H1 (cell line): ENCODE measurements around the gene GPSM3. TPM values are rescaled to one million over a fixed set of nuclear protein-coding genes. Genes with fewer than 3 reads are reported as not detected.

Experiments used
- CTCF ChIA-PET: fragments of 300-600 bp; sonication (Branson Sonifier 250); formaldehyde crosslinking; loops from one replicate; lab custom pipeline; 2021; ENCODE audit not compliant: partially characterized antibody; lab: Charles Lee
- POLR2A ChIA-PET: fragments of 300-600 bp; sonication (Branson Sonifier 250); formaldehyde crosslinking; loops from one replicate; lab custom pipeline; 2021; ENCODE audit warnings: inconsistent platforms; ENCODE audit not compliant: partially characterized antibody; lab: Charles Lee
- DNase-seq, 2 experiments: peaks; one replicate each; pipeline versions ENCODE4 v3.0.0 to v3.0.0-alpha.2; 2010 to 2022; ENCODE audit warnings: low spot score in 2 of 2, low read depth in 1 of 2, mixed read lengths in 1 of 2
- FAIRE-seq: peaks from 2 replicates; lab custom pipeline; 2011; peaks lifted over from hg19 to GRCh38; lab: Jason Lieb, UNC
- H2AFZ ChIP-seq: 2 replicates; pipeline ENCODE4 v1.8.1; 2012; ENCODE audit warnings: low read length, inconsistent platforms
- H2AK5ac ChIP-seq: 2 replicates; pipeline ENCODE4 v1.6.1; 2013; ENCODE audit warnings: low read depth, low read length
- H2BK120ac ChIP-seq: replicated peaks from 2 replicates; pipeline ENCODE3; 2013; ENCODE audit warnings: low read depth, low read length, inconsistent platforms
- H2BK12ac ChIP-seq: 2 replicates; pipeline ENCODE4 v1.6.1; 2013; ENCODE audit warnings: low read depth, low read length
- H2BK15ac ChIP-seq: 2 replicates; pipeline ENCODE4 v1.6.1; 2013; ENCODE audit warnings: low read length
- H2BK20ac ChIP-seq: 2 replicates; pipeline ENCODE4 v1.6.1; 2013; ENCODE audit warnings: low read length
- H2BK5ac ChIP-seq: 2 replicates; pipeline ENCODE4 v1.6.1; 2013; ENCODE audit warnings: low read depth, low read length
- H3K14ac ChIP-seq: 2 replicates; pipeline ENCODE4 v1.6.1; 2013; ENCODE audit warnings: inconsistent platforms; ENCODE audit not compliant: insufficient read length
- H3K18ac ChIP-seq: 2 replicates; pipeline ENCODE4 v1.6.1; 2013; ENCODE audit warnings: low read length; ENCODE audit errors: extremely low read depth
- H3K23ac ChIP-seq: 2 replicates; pipeline ENCODE4 v1.6.1; 2013; ENCODE audit warnings: inconsistent platforms; ENCODE audit not compliant: insufficient read length
- H3K23me2 ChIP-seq: 2 replicates; pipeline ENCODE4 v1.6.1; 2013; ENCODE audit warnings: low read depth, low read length
- H3K27ac ChIP-seq: 2 replicates; pipeline ENCODE4 v1.6.1; 2011; ENCODE audit warnings: low read depth, low read length, inconsistent platforms
- H3K27me3 ChIP-seq, 4 experiments: replicated peaks in 1 of 4; 1 replicate in 1 of 4; 2 replicates in 3 of 4; pipeline versions ENCODE4 v1.6.1 to v1.8.1; 2011 to 2013; ENCODE audit warnings: low read length in 3 of 4, mild to moderate bottlenecking in 3 of 4, inconsistent platforms in 2 of 4, mixed read lengths in 2 of 4, moderate library complexity in 1 of 4; ENCODE audit not compliant: control insufficient read depth in 3 of 4, insufficient read depth in 3 of 4; ENCODE audit errors: extremely low read depth in 1 of 4
- H3K36me3 ChIP-seq, 4 experiments: 2 replicates each; pipeline versions ENCODE4 v1.6.1 to v1.8.1; 2011 to 2013; ENCODE audit warnings: mild to moderate bottlenecking in 4 of 4, low read length in 3 of 4, moderate library complexity in 2 of 4, control low read depth in 1 of 4, inconsistent platforms in 1 of 4; ENCODE audit not compliant: insufficient read depth in 4 of 4, control insufficient read depth in 2 of 4
- H3K4ac ChIP-seq: replicated peaks from 2 replicates; pipeline ENCODE3; 2013; ENCODE audit warnings: low read length, low read depth, mixed read lengths, inconsistent platforms; ENCODE audit not compliant: insufficient read length
- H3K4me1 ChIP-seq, 4 experiments: replicated peaks in 1 of 4; 1 replicate in 1 of 4; 2 replicates in 3 of 4; pipeline versions ENCODE4 v1.6.1 to v1.8.1; 2011 to 2013; ENCODE audit warnings: low read length in 3 of 4, inconsistent platforms in 2 of 4, mixed read lengths in 1 of 4; ENCODE audit not compliant: insufficient read depth in 4 of 4, control insufficient read depth in 3 of 4
- H3K4me2 ChIP-seq, 2 experiments: 2 replicates each; pipeline versions ENCODE4 v1.6.1 to v1.8.1; 2011 to 2013; ENCODE audit warnings: low read depth in 2 of 2, low read length in 2 of 2, control low read depth in 1 of 2, inconsistent platforms in 1 of 2, mild to moderate bottlenecking in 1 of 2; ENCODE audit not compliant: insufficient read depth in 1 of 2
- H3K4me3 ChIP-seq, 4 experiments: fragments of 200-600, 300-600 bp in 1 of 4; sonication (generic), shearing (Covaris generic), sonication (Bioruptor Twin) in 1 of 4; 2 replicates each; pipeline versions ENCODE4 v1.5.1 to v1.8.1; 2011 to 2016; ENCODE audit warnings: low read length in 4 of 4, low read depth in 3 of 4, control low read depth in 2 of 4, inconsistent platforms in 2 of 4, mild to moderate bottlenecking in 2 of 4, mixed read lengths in 1 of 4, moderate library complexity in 1 of 4; ENCODE audit not compliant: insufficient read depth in 2 of 4; ENCODE audit errors: extremely low read depth in 1 of 4
- H3K56ac ChIP-seq: replicated peaks from 2 replicates; pipeline ENCODE3; 2013; ENCODE audit warnings: low read depth, mild to moderate bottlenecking, mixed read lengths, low read length, inconsistent platforms; ENCODE audit not compliant: insufficient read length
- H3K79me1 ChIP-seq: 2 replicates; pipeline ENCODE4 v1.6.1; 2013; ENCODE audit warnings: low read depth, low read length, control low read depth
- H3K79me2 ChIP-seq, 2 experiments: 2 replicates each; pipeline versions ENCODE4 v1.6.1 to v1.8.1; 2012 to 2013; ENCODE audit warnings: low read length in 2 of 2, mild to moderate bottlenecking in 2 of 2, inconsistent platforms in 1 of 2; ENCODE audit not compliant: insufficient read depth in 2 of 2, control insufficient read depth in 1 of 2
- H3K9ac ChIP-seq, 4 experiments: replicated peaks in 1 of 4; 1 replicate in 1 of 4; 2 replicates in 3 of 4; pipeline versions ENCODE4 v1.6.1 to v1.8.1; 2011 to 2013; ENCODE audit warnings: low read depth in 3 of 4, low read length in 3 of 4, control low read depth in 2 of 4, mild to moderate bottlenecking in 2 of 4, moderate library complexity in 2 of 4, inconsistent platforms in 1 of 4; ENCODE audit errors: extremely low read depth in 1 of 4
- H3K9me3 ChIP-seq, 2 experiments: 2 replicates each; pipeline versions ENCODE4 v1.6.1 to v1.8.1; 2012 to 2013; ENCODE audit warnings: mild to moderate bottlenecking in 2 of 2, moderate library complexity in 2 of 2, control low read depth in 1 of 2, inconsistent platforms in 1 of 2, low read depth in 1 of 2, low read length in 1 of 2, mixed read lengths in 1 of 2; ENCODE audit not compliant: insufficient read depth in 2 of 2
- H4K20me1 ChIP-seq, 2 experiments: replicated peaks in 1 of 2; 2 replicates each; pipeline versions ENCODE3 to v1.8.1; 2011 to 2013; ENCODE audit warnings: inconsistent platforms in 2 of 2, low read length in 2 of 2, mild to moderate bottlenecking in 1 of 2; ENCODE audit not compliant: insufficient read depth in 2 of 2, control insufficient read depth in 1 of 2
- H4K5ac ChIP-seq: 2 replicates; pipeline ENCODE4 v1.6.1; 2013; ENCODE audit warnings: low read length, low read depth, mixed read lengths, inconsistent platforms; ENCODE audit not compliant: insufficient read length
- H4K8ac ChIP-seq: 2 replicates; pipeline ENCODE4 v1.8.0; 2013; ENCODE audit warnings: mild to moderate bottlenecking, moderate library complexity, low read length, inconsistent platforms; ENCODE audit not compliant: insufficient read depth; ENCODE audit errors: extremely low read depth
- H4K91ac ChIP-seq: replicated peaks from 2 replicates; pipeline ENCODE3; 2013; ENCODE audit warnings: low read length, mixed read lengths, inconsistent platforms; ENCODE audit not compliant: insufficient read length
- CHD1 ChIP-seq: IDR thresholded peaks from 2 replicates; pipeline ENCODE4 v1.6.1; 2012; ENCODE audit warnings: low read depth, low read length, improper control_type of control experiment
- EZH2 ChIP-seq: fragments of 200-600 bp; sonication (generic); IDR thresholded peaks from 2 replicates; pipeline ENCODE4 v1.7.1; 2012; ENCODE audit warnings: low read depth, mild to moderate bottlenecking, moderate library complexity, low read length, inconsistent platforms; ENCODE audit not compliant: severe bottlenecking
- KDM5A ChIP-seq: fragments of 200-600 bp; IDR thresholded peaks from 2 replicates; pipeline ENCODE4 v1.7.1; 2012; ENCODE audit warnings: mild to moderate bottlenecking, low read length, inconsistent platforms, mixed read lengths
- NRF1 ChIP-seq: IDR thresholded peaks from 2 replicates; pipeline ENCODE4 v1.6.1; 2011; ENCODE audit warnings: mild to moderate bottlenecking, low read depth, low read length, improper control_type of control experiment
- SP1 ChIP-seq: IDR thresholded peaks from 2 replicates; pipeline ENCODE4 v1.6.1; 2011; ENCODE audit warnings: low read depth, low read length
- SP2 ChIP-seq: IDR thresholded peaks from 2 replicates; pipeline ENCODE4 v1.6.1; 2012; ENCODE audit warnings: mild to moderate bottlenecking, low read length, inconsistent platforms
- SUZ12 ChIP-seq: fragments of 200-600 bp; sonication (generic); IDR thresholded peaks from 2 replicates; pipeline ENCODE4 v1.6.1; 2012; ENCODE audit warnings: mild to moderate bottlenecking, inconsistent platforms, low read length, moderate library complexity, mixed read lengths
- ZNF274 ChIP-seq: IDR thresholded peaks from 2 replicates; pipeline ENCODE4 v1.7.0; 2012; ENCODE audit warnings: low read length, borderline replicate concordance; ENCODE audit errors: extremely low read depth
- WGBS, 2 experiments: shearing (Covaris generic) in 1 of 2; methylation state at CpG; one replicate each; pipeline versions ENCODE4 v1.1.6 to v1.1.7; 2013 to 2015; ENCODE audit warnings: low lambda C conversion rate in 2 of 2, mixed read lengths in 2 of 2, inconsistent platforms in 1 of 2, low coverage in 1 of 2, missing lambda C conversion rate in 1 of 2; ENCODE audit not compliant: insufficient replicate concordance in 2 of 2, insufficient coverage in 1 of 2, insufficient read length in 1 of 2; ENCODE audit errors: extremely low coverage in 1 of 2, missing lambda C conversion rate in 1 of 2; 5-methylcytosine and 5-hydroxymethylcytosine counted together
- polyA plus RNA-seq, 7 experiments: library from polyadenylated mRNA; depleted of rRNA in 3 of 7; stranded (reverse) in 5 of 7; unstranded in 2 of 7; fragments of >200 nt in 5 of 7; fragments of 200-250 nt in 2 of 7; gene quantifications; 1 replicate in 5 of 7; 2 replicates in 1 of 7; 4 replicates in 1 of 7; pipeline versions ENCODE4 v1.2.1 to v1.2.3, GENCODE V29; 2011 to 2013; ENCODE audit warnings: missing spikeins in 2 of 7, mixed read lengths in 2 of 7
- total RNA-seq: library from RNA; stranded (reverse); fragmentation: NEBNext Ultra II Directional; extraction: Animal tissue kit (Norgen Biotek cat#: 25700); gene quantifications from 2 replicates; pipeline ENCODE4 v1.2.1, GENCODE V29; 2021

The GPSM3 gene
- total and polyA plus RNA-seq, 2 of the 8 experiments (the other 6 are each of a cell fraction or from before 2014, with no cell fraction given) = 6.6 to 9.8 TPM

DNA sequence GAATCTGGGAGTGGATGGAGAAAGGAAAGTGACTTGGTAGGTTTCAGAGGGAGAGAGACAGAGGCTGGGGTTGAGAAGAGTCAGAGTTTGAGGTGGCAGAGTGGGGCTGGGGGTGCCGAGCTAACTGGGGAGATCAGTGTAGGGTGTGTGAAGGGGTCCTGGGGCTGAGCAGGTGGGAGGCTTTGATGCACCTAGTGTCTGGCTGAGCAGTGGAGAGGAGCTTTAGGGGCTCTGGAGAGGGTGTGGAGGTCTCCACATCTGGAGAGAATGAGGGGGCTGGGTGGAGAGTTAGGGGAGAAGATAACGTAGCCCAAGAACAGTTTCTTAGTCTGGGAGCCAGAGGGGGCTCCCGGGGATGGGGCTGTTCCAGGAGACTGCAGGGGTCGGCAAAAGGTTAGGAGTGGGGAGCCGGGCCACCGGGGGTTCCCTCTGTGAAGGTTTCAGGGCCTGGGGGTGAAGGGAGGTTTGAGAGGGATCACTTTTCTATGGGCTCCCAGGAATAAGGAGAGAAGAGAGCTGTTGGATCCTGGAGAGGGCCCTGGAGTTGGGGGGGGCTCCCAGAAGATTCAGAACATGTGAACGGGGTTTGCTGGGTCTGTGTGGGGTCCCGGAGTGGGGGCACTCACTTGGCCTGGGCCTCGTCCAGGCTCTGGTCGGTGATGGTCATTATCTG, 3.2 kb downstream of the GPSM3 start:
- Histone ChIP-seq H3K4me1 (peaks cover 2 to 26% (median 16%) of the 10 kb centered on the region in 4 experiments), H3K36me3 (peaks cover 2 to 18% (median 14%) of the 10 kb centered on the region in 4 experiments; a peak in 7 of 8 replicates), H2AFZ (no peak overlapping the region), H3K4me2 (peak overlapping the region; percentile 81 to 90), H3K14ac (no peak overlapping the region), H3K23me2 (peaks cover 5% of the 10 kb centered on the region), H3K79me2 (peaks cover 0 to 13% of the 10 kb centered on the region in 2 experiments; a peak in 2 of 4 replicates), H3K9me3 (no peaks in the 10 kb centered on the region), H3K9ac (peak overlapping the region; percentile 38 to 80 (median 56); a peak in 5 of 7 replicates), H2BK120ac (no peak overlapping the region), H3K4ac (peak overlapping the region; percentile 80), H2AK5ac (no peak overlapping the region), H3K27ac (peak overlapping the region; percentile 54), H4K20me1 (peaks cover 0 to 3% of the 10 kb centered on the region in 2 experiments), H3K56ac (no peak overlapping the region), H3K79me1 (peaks cover 2% of the 10 kb centered on the region; the same call in 1 of the 2 replicates), H3K18ac (peak overlapping the region; percentile 32), H4K8ac (no peak overlapping the region; the same call in 1 of the 2 replicates), H2BK15ac (no peak overlapping the region), H3K27me3 (no peaks in the 10 kb centered on the region), H4K5ac (no peak overlapping the region), H2BK12ac (no peak overlapping the region), H2BK20ac (no peak overlapping the region), H3K23ac (no peak overlapping the region), H2BK5ac (peak overlapping the region; percentile 52; the same call in 1 of the 2 replicates), H3K4me3 (peak overlapping the region; percentile 30 to 87 (median 64)), H4K91ac (peak overlapping the region; percentile 7)
- ChIA-PET POLR2A (interaction anchor here (1.0 to 13.3 kb wide), 6 partner anchors 10 to 37 kb away, joined by 3 to 194 read pairs (median 3); partner anchors contain the start of genes AGPAT1, PRRT1 and RNF5), CTCF (interaction anchor here (0.5 to 3.2 kb wide), 11 partner anchors 9 to 98 kb away, joined by 3 to 13 read pairs (median 4); partner anchors contain the start of genes AGPAT1 and PRRT1)
- 26% methylated on average over 8 of the region's 10 CpGs; no CpG with 5 or more reads in 1 of the 2 experiments for WGBS, 2 experiments
- FAIRE-seq = no peak
- no peak for DNase-seq
- TF ChIP-seq EZH2 = no peak
- no peak for TF ChIP-seq SP2
- no peak for TF ChIP-seq SUZ12
- TF ChIP-seq NRF1 = no peak
- TF ChIP-seq SP1 = no peak
- no peak for TF ChIP-seq CHD1
- TF ChIP-seq KDM5A = no peak
- TF ChIP-seq ZNF274 = no peak
